DMS153 treated with DMSO at 0.1 percent for 48 hours (cell line): ENCODE data around the gene UBE2N.

ENCODE experiments used
- DNase-seq: peaks from one replicate; lab custom pipeline; 2025; ENCODE audit not compliant: unreplicated experiment; lab: John Stamatoyannopoulos, UW

Gene UBE2N

GRCh38 chr12:93441617-93442410 is at the start of gene UBE2N:
Gene UBE2N (minus strand): TSS chr12:93441947. CDS start chr12:93441884, 63 bp downstream.
- peak; percentile 89 for DNase-seq

- DNase-seq: no peak
Measured at GRCh38 chr12:93484315-93484981, 42.7 kb upstream of the UBE2N start.

GRCh38 chr12:93483151-93483807 is 41.5 kb upstream of the UBE2N start:
- DNase-seq: no peak

DNA sequence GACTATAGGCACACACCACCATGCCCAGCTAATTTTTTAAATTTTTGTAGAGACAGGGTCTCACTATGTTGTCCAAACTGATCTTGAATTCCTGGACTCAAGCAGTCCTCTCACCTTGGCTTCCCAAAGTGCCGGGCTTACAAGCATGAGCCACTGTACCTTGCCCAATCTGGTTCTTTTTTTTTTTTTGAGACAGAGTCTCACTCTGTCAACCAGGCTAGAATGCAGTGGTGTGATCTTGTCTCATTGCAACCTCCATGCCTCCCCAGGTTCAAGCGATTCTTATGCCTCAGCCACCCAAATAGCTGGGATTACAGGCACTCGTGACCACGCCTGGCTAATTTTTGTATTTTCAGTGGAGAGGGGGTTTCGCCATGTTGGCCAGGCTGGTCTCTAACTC is 41.0 kb upstream of the UBE2N start:
- no peak for DNase-seq

GRCh38 chr12:93476555-93476954 is 34.8 kb upstream of the UBE2N start:
- no peak for DNase-seq

DNA sequence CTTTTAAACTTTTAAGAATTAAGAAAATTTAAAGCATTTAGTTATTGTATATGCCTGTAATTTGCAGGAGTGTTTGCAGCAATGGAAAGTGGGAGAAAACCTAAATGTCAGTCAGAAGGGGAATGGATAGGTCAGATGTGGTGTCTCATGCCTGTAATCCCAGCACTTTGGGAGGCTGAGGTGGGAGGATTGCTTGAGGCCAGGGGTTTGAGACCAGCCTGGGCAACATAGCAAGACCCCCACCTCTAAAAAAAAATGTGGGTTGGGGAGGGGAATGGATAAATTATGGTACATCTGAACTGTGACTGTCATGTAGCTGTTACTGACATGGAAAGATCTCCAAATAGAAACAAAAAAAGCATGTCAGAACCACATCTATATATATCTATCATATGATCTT is 27.6 kb upstream of the UBE2N start:
- DNase-seq: no peak

- no peak for DNase-seq
Measured at GRCh38 chr12:93468008-93468371, 26.2 kb upstream of the UBE2N start.

- peak; percentile 83 for DNase-seq
Measured at GRCh38 chr12:93467351-93468007, 25.7 kb upstream of the UBE2N start, which contains the start of gene MRPL42. Gene MRPL42 (plus strand): TSS chr12:93467514. CDS start chr12:93469286, 1,772 bp downstream.

DNA sequence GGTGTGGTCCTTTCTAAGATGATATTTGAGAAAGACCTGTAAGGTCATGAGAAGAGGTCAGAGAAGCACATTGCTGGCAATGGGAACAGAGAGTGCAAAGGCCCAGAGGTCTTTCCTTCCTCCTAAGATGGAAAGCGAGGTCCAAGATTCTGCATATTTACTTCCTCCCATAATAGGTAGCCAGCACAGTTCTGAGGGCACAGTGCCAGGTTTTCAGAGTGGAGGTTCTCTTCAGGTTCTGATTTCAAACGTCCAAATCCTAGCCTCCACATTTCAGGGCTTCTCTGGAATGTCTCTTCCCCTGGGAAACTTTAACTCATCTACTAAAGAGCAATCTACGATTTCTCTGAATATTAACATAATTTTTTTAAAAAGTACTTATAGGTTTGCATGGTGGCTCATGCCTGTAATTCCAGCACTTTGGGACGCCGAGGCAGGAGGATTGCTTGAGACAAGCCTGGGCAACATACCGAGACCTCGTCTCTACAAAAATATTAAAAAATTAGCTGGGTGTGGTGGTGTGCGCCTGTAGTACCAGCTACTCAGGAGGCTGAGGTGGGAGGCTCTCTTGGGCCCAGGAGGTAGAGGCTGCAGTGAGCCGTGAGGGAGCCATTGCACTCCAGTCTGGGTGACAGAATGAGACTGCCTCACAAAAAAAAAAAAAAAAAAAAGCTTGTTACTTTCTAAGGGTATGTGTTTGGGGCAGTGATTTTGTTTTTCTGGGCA is 25.0 kb upstream of the UBE2N start:
- DNase-seq: no peak

GRCh38 chr12:93465841-93466240 is 24.1 kb upstream of the UBE2N start:
- DNase-seq: no peak

GRCh38 chr12:93461503-93461902 is 19.8 kb upstream of the UBE2N start:
- DNase-seq: no peak

GRCh38 chr12:93460902-93461301 is 19.2 kb upstream of the UBE2N start:
- DNase-seq: no peak

GRCh38 chr12:93460003-93460402 is 18.3 kb upstream of the UBE2N start:
- DNase-seq: no peak

GRCh38 chr12:93459097-93459496 is 17.4 kb upstream of the UBE2N start:
- no peak for DNase-seq

DNA sequence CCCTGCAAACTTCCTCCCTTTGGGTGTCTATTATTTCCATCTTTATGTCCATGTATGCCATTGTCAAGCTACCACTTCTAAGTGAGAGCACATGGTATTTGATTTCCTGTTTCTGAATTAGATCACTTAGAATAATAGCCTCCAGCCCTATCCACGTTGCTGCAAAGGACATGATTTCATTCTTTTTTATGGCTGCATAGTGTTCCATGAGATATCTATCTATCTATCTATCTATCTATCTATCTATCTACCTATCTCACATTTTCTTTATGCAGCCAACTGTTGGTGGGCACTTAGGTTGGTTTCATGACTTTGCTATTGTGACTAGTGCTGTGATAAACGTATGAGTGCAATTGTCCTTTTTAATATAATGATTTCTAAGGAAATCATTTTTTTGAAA is 14.3 kb upstream of the UBE2N start:
- no peak for DNase-seq

- DNase-seq: no peak
Measured at GRCh38 chr12:93453633-93454032, 11.9 kb upstream of the UBE2N start.

- no peak for DNase-seq
Measured at GRCh38 chr12:93451423-93452158, 9.8 kb upstream of the UBE2N start.

DNA sequence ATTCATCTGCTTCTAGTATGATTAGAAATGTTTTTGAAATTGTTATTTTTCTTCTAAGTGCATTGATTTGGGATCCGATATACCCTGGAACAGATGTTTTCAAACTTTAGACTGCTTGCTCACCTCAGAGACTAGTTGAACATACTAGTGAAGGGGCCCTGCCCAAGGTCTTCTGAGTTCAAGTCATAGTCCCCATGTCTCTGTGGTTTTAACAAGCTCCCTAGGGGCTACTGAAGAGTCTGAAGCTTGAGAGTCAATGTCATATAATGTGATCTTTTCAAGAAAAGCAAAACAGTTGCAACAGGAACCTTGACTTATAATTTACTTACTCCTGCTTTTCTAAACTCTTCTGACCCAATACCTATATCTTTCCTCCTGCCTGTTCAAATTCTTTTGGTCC is 7.5 kb upstream of the UBE2N start:
- no peak for DNase-seq

- DNase-seq: no peak
Measured at GRCh38 chr12:93448796-93449195, 7.0 kb upstream of the UBE2N start.
